MM.1S (cell line): ENCODE results near the gene DPAGT1.

Experiments
- DNase-seq: peaks from one replicate; pipeline ENCODE4 v3.0.0-alpha.2; 2015
- H2AFZ ChIP-seq: fragments of 300-600 bp; sonication (generic); 2 replicates; pipeline ENCODE4 v1.6.0; 2016; ENCODE audit warnings: antibody characterized with exemption, low read length
- H3F3A ChIP-seq: fragments of 300-600 bp; sonication (generic); 2 replicates; pipeline ENCODE4 v1.6.1; 2016; ENCODE audit warnings: mild to moderate bottlenecking, antibody characterized with exemption, low read length, moderate library complexity, mixed read lengths; ENCODE audit not compliant: insufficient read depth
- H3K27ac ChIP-seq: fragments of 300-600 bp; sonication (generic); 2 replicates; pipeline ENCODE4 v1.5.1; 2016; ENCODE audit warnings: mild to moderate bottlenecking, low read length
- H3K27me3 ChIP-seq: fragments of 300-600 bp; sonication (generic); replicated peaks from 2 replicates; pipeline ENCODE4 v1.6.0; 2016; ENCODE audit warnings: low read length; ENCODE audit not compliant: insufficient read depth
- H3K36me3 ChIP-seq: fragments of 300-600 bp; sonication (generic); replicated peaks from 2 replicates; pipeline ENCODE4 v1.6.1; 2016; ENCODE audit warnings: mild to moderate bottlenecking, low read length, mixed read lengths; ENCODE audit not compliant: insufficient read depth
- H3K4me1 ChIP-seq: fragments of 300-600 bp; sonication (generic); 2 replicates; pipeline ENCODE4 v1.6.1; 2016; ENCODE audit warnings: low read length, mixed read lengths
- H3K4me2 ChIP-seq: fragments of 300-600 bp; sonication (generic); 2 replicates; pipeline ENCODE4 v1.6.0; 2016; ENCODE audit warnings: low read depth, low read length
- H3K4me3 ChIP-seq: fragments of 300-600 bp; sonication (generic); 2 replicates; pipeline ENCODE4 v1.5.1; 2016; ENCODE audit warnings: low read length, mixed read lengths
- H3K79me2 ChIP-seq: fragments of 300-600 bp; sonication (generic); 2 replicates; pipeline ENCODE4 v1.6.1; 2016; ENCODE audit warnings: mixed run types, low read length, mixed read lengths
- H3K9ac ChIP-seq: fragments of 300-600 bp; sonication (generic); 2 replicates; pipeline ENCODE4 v1.6.1; 2016; ENCODE audit warnings: low read length, mixed read lengths
- H3K9me2 ChIP-seq: fragments of 300-600 bp; sonication (generic); replicated peaks from 2 replicates; pipeline ENCODE4 v1.6.1; 2016; ENCODE audit warnings: mild to moderate bottlenecking, low read length, mixed read lengths; ENCODE audit not compliant: insufficient read depth
- H3K9me3 ChIP-seq: fragments of 300-600 bp; sonication (generic); replicated peaks from 2 replicates; pipeline ENCODE4 v1.6.1; 2016; ENCODE audit warnings: mild to moderate bottlenecking, low read length, mixed read lengths; ENCODE audit not compliant: insufficient read depth
- H4K20me1 ChIP-seq: fragments of 300-600 bp; sonication (generic); 2 replicates; pipeline ENCODE4 v1.6.1; 2016; ENCODE audit warnings: mild to moderate bottlenecking, low read length, moderate library complexity, mixed read lengths; ENCODE audit not compliant: insufficient read depth
- EZH2 ChIP-seq: fragments of 300-600 bp; sonication (generic); optimal IDR thresholded peaks from 2 replicates; pipeline ENCODE3; 2017; ENCODE audit warnings: low read depth, mild to moderate bottlenecking, antibody characterized with exemption, low read length, mixed read lengths
- EZH2phosphoT487 ChIP-seq: fragments of 300-600 bp; sonication (generic); IDR thresholded peaks from 2 replicates; pipeline ENCODE4 v1.6.1; 2018; ENCODE audit warnings: antibody characterized with exemption, low read length
- TF ChIP-seq, protein P1 (sequence below): fragments of 300-600 bp; sonication (generic); IDR thresholded peaks from 2 replicates; pipeline ENCODE4 v1.5.1; 2016; ENCODE audit warnings: antibody characterized with exemption, low read length, mixed read lengths

Gene DPAGT1

DNA sequence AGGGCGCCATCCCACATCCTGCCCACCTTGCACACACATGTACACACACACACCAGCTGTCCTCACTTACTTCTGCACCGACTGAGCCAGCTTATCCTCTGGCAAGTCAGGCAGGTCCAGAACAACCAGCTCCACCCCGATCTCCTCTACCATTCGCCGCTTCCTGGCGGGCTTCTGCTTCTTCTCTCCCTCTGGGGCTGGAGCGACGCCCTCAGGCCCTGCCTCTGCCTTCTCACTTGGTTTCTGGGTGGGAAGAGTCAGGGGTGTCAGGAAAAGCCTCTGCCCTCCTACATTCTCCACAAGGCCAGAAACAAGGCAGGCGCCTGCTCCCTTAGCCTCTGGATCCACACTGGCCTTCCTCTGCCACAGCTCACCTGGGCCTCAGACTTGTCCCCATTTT lies 53.0 kb downstream of the DPAGT1 start:
- Histone ChIP-seq H3K4me3 (no peak overlapping the region), H4K20me1 (no peaks in the 10 kb centered on the region), H3K27ac (no peak overlapping the region), H2AFZ (no peak overlapping the region), H3K27me3 (no peaks in the 10 kb centered on the region), H3K4me1 (no peaks in the 10 kb centered on the region), H3K36me3 (peaks cover 30% of the 10 kb centered on the region; the same call in 1 of the 2 replicates), H3K4me2 (no peak overlapping the region), H3K9me3 (no peaks in the 10 kb centered on the region), H3F3A (0 out of 2 replicates have a peak, but pooled peaks cover 7% of the 10 kb centered on the region), H3K9me2 (no peaks in the 10 kb centered on the region), H3K79me2 (peaks cover 35% of the 10 kb centered on the region), H3K9ac (no peak overlapping the region)
- no peak for TF ChIP-seq EZH2
- TF ChIP-seq, protein P1, sequence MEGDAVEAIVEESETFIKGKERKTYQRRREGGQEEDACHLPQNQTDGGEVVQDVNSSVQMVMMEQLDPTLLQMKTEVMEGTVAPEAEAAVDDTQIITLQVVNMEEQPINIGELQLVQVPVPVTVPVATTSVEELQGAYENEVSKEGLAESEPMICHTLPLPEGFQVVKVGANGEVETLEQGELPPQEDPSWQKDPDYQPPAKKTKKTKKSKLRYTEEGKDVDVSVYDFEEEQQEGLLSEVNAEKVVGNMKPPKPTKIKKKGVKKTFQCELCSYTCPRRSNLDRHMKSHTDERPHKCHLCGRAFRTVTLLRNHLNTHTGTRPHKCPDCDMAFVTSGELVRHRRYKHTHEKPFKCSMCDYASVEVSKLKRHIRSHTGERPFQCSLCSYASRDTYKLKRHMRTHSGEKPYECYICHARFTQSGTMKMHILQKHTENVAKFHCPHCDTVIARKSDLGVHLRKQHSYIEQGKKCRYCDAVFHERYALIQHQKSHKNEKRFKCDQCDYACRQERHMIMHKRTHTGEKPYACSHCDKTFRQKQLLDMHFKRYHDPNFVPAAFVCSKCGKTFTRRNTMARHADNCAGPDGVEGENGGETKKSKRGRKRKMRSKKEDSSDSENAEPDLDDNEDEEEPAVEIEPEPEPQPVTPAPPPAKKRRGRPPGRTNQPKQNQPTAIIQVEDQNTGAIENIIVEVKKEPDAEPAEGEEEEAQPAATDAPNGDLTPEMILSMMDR, result no peak
- TF ChIP-seq EZH2phosphoT487, result no peak
- no peak for DNase-seq

DNA sequence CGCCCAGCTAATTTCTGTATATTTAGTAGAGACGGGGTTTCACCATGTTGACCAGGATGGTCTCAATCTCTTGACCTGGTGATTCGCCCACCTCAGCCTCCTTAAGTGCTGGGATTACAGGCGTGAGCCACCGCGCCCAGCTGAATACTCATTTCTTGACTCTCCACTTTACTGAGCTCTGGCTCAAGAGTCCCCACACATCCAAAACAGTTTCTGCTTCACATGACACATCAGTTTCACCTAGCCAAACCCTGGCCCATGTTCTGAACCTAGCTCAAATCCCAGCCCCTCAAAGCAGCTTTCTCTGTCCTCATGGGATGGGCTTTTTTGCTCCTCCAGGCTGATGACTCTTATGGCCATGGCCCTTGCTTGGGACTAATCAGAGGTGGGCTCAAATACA lies 54.4 kb downstream of the DPAGT1 start:
- Histone ChIP-seq H2AFZ (no peak overlapping the region), H3K9ac (no peak overlapping the region), H3K9me2 (no peaks in the 10 kb centered on the region), H3K4me2 (no peak overlapping the region), H3K9me3 (no peaks in the 10 kb centered on the region), H3K4me1 (peaks cover 8% of the 10 kb centered on the region), H3K27ac (no peak overlapping the region), H3F3A (peaks cover 19% of the 10 kb centered on the region), H3K36me3 (0 out of 2 replicates have a peak, but pooled peaks cover 19% of the 10 kb centered on the region), H3K27me3 (no peaks in the 10 kb centered on the region), H3K4me3 (no peak overlapping the region), H3K79me2 (peaks cover 20% of the 10 kb centered on the region), H4K20me1 (no peaks in the 10 kb centered on the region)
- no peak for TF ChIP-seq EZH2phosphoT487
- no peak for TF ChIP-seq EZH2
- TF ChIP-seq, protein P1, result no peak
- DNase-seq, result no peak
